A673 (cell line): ENCODE data around the gene MYPOP. TPM values are rescaled to one million over a fixed set of nuclear protein-coding genes. Genes with fewer than 3 reads are reported as not detected.

Experiments used
- BruUV-seq: library from RNA; stranded (reverse); fragments of 400-500 nt; replicated peaks from 2 replicates; lab custom pipeline; 2021; lab: Mats Ljungman, UMichigan
- CTCF ChIA-PET: fragments of 300-600 bp; sonication (Branson Sonifier 250); formaldehyde crosslinking; loops from one replicate; lab custom pipeline; 2022; ENCODE audit warnings: antibody characterized with exemption; lab: Charles Lee
- POLR2A ChIA-PET: fragments of 300-600 bp; sonication (Branson Sonifier 250); formaldehyde crosslinking; loops from one replicate; lab custom pipeline; 2022; ENCODE audit warnings: antibody characterized with exemption; ENCODE audit not compliant: low non-redundant PET; lab: Charles Lee
- DNase-seq: peaks from one replicate; pipeline ENCODE4 v3.0.0-alpha.2; 2015; ENCODE audit warnings: low spot score
- H3K27ac ChIP-seq: fragments of 200-600 bp; sonication (generic); 2 replicates; pipeline ENCODE4 v1.5.1; 2016; ENCODE audit warnings: mixed run types, low read depth, mild to moderate bottlenecking, mixed read lengths, antibody characterized with exemption, low read length; ENCODE audit not compliant: poor library complexity, severe bottlenecking
- H3K27me3 ChIP-seq: fragments of 200-600 bp; sonication (generic); replicated peaks from 2 replicates; pipeline ENCODE4 v1.6.1; 2017; ENCODE audit warnings: mixed run types, low read depth, mild to moderate bottlenecking, mixed read lengths, antibody characterized with exemption, low read length; ENCODE audit not compliant: insufficient read depth, poor library complexity
- H3K36me3 ChIP-seq: fragments of 200-600 bp; sonication (generic); 2 replicates; pipeline ENCODE4 v1.6.1; 2016; ENCODE audit warnings: mixed run types, mild to moderate bottlenecking, mixed read lengths, antibody characterized with exemption, low read length; ENCODE audit not compliant: insufficient read depth, poor library complexity, severe bottlenecking
- H3K4me1 ChIP-seq: fragments of 200-600 bp; sonication (generic); 2 replicates; pipeline ENCODE4 v1.6.1; 2017; ENCODE audit warnings: mixed run types, mild to moderate bottlenecking, mixed read lengths, antibody characterized with exemption, low read length; ENCODE audit not compliant: insufficient read depth, poor library complexity, severe bottlenecking
- H3K4me3 ChIP-seq: fragments of 200-600 bp; sonication (generic); 2 replicates; pipeline ENCODE4 v1.5.1; 2016; ENCODE audit warnings: low read depth, mixed run types, mild to moderate bottlenecking, mixed read lengths, low read length; ENCODE audit not compliant: poor library complexity, severe bottlenecking
- H3K9me3 ChIP-seq: fragments of 200-600 bp; sonication (generic); 2 replicates; pipeline ENCODE4 v1.6.1; 2016; ENCODE audit warnings: mixed run types, low read depth, mild to moderate bottlenecking, mixed read lengths, antibody characterized with exemption, low read length; ENCODE audit not compliant: poor library complexity, severe bottlenecking
- EZH2 ChIP-seq: fragments of 200-600 bp; sonication (generic); IDR thresholded peaks from 2 replicates; pipeline ENCODE4 v1.6.1; 2017; ENCODE audit warnings: borderline replicate concordance, low read depth, mild to moderate bottlenecking, mixed read lengths, antibody characterized with exemption, low read length; ENCODE audit not compliant: poor library complexity, severe bottlenecking
- intact Hi-C: fragments of 100-400 bp; cut with micrococcal nuclease; formaldehyde crosslinking; loops from one replicate; pipeline ENCODE4 v1.10.0; 2022; ENCODE audit not compliant: unreplicated experiment
- total RNA-seq: library from RNA; stranded (reverse); gene quantifications from 2 replicates; pipeline ENCODE4 v1.2.3, GENCODE V29; 2021
- TF ChIP-seq, protein P1 (sequence below): fragments of 300-800, 200-600 bp; sonication (generic); conservative IDR thresholded peaks from 2 replicates; pipeline ENCODE4 v1.5.1; 2017; ENCODE audit warnings: low read depth, mild to moderate bottlenecking, antibody characterized with exemption, low read length, moderate library complexity, mixed read lengths

The MYPOP gene
- total RNA-seq, 1 experiment from 2014 or later = 13.5 TPM

DNA sequence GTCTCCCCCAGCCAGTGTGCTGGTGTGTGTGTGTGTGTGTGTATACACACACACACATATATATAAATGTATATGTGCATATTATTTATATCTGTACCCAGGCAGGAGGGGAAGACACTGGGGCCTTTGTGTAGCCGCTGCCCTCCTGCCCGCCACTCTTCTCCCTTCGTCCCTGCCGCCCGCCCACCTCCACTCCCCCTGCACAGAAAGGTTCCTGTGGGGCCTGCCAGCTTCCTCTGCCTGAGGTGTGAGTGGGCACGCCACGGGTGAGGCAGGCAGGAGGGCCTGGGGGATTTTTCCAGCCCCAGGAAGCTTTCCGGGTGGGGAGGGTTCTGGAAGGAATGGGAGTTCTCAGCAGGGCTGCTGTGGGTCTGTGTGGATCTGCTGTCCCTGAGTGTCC lies 23.4 kb downstream of the MYPOP start:
- intact Hi-C loops = no loop called here
- BruUV-seq = no TSS peak
- POLR2A ChIA-PET = no interaction called here
- Histone ChIP-seq H3K4me1 (peaks cover 11% of the 10 kb centered on the region), H3K4me3 (no peak overlapping the region), H3K27ac (no peak overlapping the region), H3K9me3 (no peaks in the 10 kb centered on the region), H3K36me3 (no peaks in the 10 kb centered on the region), H3K27me3 (no peaks in the 10 kb centered on the region)
- no peak for TF ChIP-seq EZH2
- TF ChIP-seq, protein P1, sequence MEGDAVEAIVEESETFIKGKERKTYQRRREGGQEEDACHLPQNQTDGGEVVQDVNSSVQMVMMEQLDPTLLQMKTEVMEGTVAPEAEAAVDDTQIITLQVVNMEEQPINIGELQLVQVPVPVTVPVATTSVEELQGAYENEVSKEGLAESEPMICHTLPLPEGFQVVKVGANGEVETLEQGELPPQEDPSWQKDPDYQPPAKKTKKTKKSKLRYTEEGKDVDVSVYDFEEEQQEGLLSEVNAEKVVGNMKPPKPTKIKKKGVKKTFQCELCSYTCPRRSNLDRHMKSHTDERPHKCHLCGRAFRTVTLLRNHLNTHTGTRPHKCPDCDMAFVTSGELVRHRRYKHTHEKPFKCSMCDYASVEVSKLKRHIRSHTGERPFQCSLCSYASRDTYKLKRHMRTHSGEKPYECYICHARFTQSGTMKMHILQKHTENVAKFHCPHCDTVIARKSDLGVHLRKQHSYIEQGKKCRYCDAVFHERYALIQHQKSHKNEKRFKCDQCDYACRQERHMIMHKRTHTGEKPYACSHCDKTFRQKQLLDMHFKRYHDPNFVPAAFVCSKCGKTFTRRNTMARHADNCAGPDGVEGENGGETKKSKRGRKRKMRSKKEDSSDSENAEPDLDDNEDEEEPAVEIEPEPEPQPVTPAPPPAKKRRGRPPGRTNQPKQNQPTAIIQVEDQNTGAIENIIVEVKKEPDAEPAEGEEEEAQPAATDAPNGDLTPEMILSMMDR = no peak
- no peak for DNase-seq
- CTCF ChIA-PET = no interaction called here

DNA sequence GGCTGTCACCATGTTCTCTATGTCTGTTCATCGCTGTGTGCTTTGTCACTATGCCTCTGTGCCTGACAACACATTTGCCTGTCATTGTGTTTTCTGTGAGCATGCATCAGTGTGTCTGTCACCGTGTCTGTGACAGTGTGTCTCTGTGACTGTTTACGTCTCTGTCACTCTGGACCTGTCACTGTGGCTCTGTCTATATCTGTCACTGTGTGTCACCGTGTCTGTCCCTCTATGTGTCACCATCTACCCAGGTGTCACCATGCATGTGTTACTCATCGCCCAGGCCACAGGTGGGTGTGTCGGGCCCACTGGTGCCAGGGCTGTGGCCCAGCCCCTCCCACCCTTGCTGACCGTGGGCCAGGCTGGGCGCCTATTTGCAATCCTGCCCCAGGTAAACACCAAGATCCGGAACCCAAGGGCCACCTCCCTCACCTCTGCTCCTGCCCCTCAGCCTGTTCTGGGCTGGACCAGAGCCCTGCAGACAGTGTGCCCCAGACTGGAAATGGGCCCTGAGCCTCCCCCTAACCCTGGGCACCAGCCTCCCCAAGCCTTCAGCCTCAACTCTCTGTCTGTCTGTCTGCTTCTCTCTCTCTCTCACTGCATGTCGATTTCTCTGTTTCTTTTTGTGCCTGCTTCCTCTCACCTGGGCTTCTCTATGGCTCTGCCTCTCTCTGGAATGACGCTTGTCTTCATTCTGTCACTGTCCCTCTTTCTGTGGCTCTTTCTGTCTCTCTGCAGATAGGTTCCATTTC lies 24.2 kb downstream of the MYPOP start:
- ChIA-PET POLR2A (no interaction called here), CTCF (no interaction called here)
- no peak for TF ChIP-seq EZH2
- TF ChIP-seq, protein P1 = no peak
- Histone ChIP-seq H3K36me3 (no peaks in the 10 kb centered on the region), H3K4me3 (no peak overlapping the region), H3K9me3 (no peaks in the 10 kb centered on the region), H3K27ac (no peak overlapping the region), H3K27me3 (no peaks in the 10 kb centered on the region), H3K4me1 (peaks cover 5% of the 10 kb centered on the region)
- intact Hi-C loops = no loop called here
- no peak for DNase-seq
- no TSS peak for BruUV-seq

DNA sequence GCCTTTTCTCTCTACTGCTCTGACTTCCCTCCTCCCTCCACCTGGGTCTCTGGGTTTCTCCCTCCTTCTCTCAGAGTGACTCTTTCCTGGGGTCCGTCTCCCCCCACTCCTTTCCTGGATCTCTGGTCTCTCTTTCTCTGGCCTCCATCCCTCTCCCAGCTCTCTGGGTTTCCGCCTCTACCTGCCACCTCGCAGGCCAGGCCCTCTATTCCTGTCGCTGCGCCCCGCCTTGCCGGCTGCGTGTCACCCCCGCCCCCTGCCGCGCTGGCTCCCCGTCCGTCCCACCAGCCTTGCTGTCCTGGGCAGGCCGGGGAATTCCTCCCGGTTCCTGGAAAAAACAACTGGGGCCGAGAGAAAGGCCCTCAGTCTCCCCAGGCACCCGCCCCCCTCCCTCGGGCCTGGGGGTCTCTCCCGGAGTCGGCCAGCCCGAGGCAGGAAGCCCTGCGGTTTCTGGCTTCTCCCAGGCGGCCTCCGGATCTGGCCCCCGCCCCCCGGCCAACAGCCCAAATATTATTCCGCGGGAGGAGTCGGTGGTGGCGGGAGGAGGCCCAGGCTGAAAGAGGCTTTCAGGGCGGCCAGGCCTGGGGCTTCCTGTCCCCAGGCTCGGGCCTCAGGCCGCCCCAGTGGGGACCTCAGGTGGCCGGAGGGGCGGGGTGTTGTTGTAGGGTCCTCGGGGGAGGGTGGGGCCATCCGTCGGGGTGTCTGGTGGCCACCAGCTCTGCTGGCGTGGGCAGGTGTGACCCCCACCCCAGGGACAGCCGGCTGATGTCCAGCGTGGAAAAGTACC lies 25.8 kb downstream of the MYPOP start:
- POLR2A ChIA-PET = no interaction called here
- no TSS peak for BruUV-seq
- no peak overlapping the region for H3K27ac ChIP-seq

More for the DNA sequence above, 25.8 kb downstream of the MYPOP start:
- no peaks in the 10 kb centered on the region for H3K4me1 ChIP-seq
- H3K4me3 ChIP-seq = no peak overlapping the region
- no peaks in the 10 kb centered on the region for H3K36me3 ChIP-seq
- CTCF ChIA-PET = no interaction called here
- H3K27me3 ChIP-seq = no peaks in the 10 kb centered on the region
- intact Hi-C loops = no loop called here
- DNase-seq = no peak
- TF ChIP-seq, protein P1 = no peak
- no peak for TF ChIP-seq EZH2
- no peaks in the 10 kb centered on the region for H3K9me3 ChIP-seq
